ENCODE results near the gene GPC5. TPM values are rescaled to one million over a fixed set of nuclear protein-coding genes. Genes with fewer than 3 reads are reported as not detected.
"Not testable (repeated sequence)": the region's sequence is repeated elsewhere in the genome, so short reads cannot be mapped to it uniquely, and the experiment has no call there.

The GPC5 gene
- total and polyA plus RNA-seq, 2 donors (not counting 3 experiments of a cell fraction or from before 2014, with no cell fraction given), result 0.59 to 0.97 TPM

- no TSS peak for BruUV-seq (replicated peaks)
- H3K4me2 ChIP-seq (ENCODE audit: insufficient read depth, low read length), result no peak overlapping the region
- H3K9ac ChIP-seq (replicated peaks; ENCODE audit: extremely low read depth, insufficient read depth, low read length), result no peak overlapping the region
- no peak overlapping the region for H2AFZ ChIP-seq (ENCODE audit: low read depth, low read length)
- dilution Hi-C loops (cut with MboI; ENCODE audit: extremely low pct_ligation_motif_present, low sequenced_read_pairs), result no loop called here
- no peaks in the 10 kb centered on the region for H3K9me1 ChIP-seq (replicated peaks; ENCODE audit: control insufficient read depth, extremely low read depth, insufficient read depth, low read length)
- no peak overlapping the region for H3K27ac ChIP-seq (ENCODE audit: insufficient read depth, low read depth, low read length)
- ChIA-PET CTCF (no interaction called here), POLR2A (no interaction called here)
- H3K36me3 ChIP-seq (ENCODE audit: control insufficient read depth in 2 of 2, extremely low read depth in 1 of 2, insufficient read depth in 2 of 2, low read length in 2 of 2), result no peaks in the 10 kb centered on the region
- intact Hi-C loops (cut with micrococcal nuclease), result no loop called here
- H3K4me1 ChIP-seq (ENCODE audit: control insufficient read depth, extremely low read depth, insufficient read depth, low read length), result no peaks in the 10 kb centered on the region
- DNase-seq (ENCODE audit: low read depth, low spot score) (no peak), FAIRE-seq (no peak)
- H3K4me3 ChIP-seq (replicated peaks in 1 of 3; ENCODE audit: insufficient read depth in 1 of 3, low read depth in 1 of 3, low read length in 3 of 3), result no peak overlapping the region
- TF ChIP-seq EZH2 (IDR thresholded peaks at IDR 0.05; ENCODE audit: borderline replicate concordance, low read depth, low read length, severe bottlenecking) (no peak), FOS (IDR thresholded peaks at IDR 0.05; ENCODE audit: borderline replicate concordance, insufficient read depth, low read length) (no peak)
- H3K9me3 ChIP-seq (replicated peaks; ENCODE audit: control insufficient read depth, insufficient read depth, low read length), result peaks cover 3% of the 10 kb centered on the region
- no peaks in the 10 kb centered on the region for H3K79me2 ChIP-seq (ENCODE audit: control insufficient read depth, insufficient read depth, low read length)
- no peaks in the 10 kb centered on the region for H4K20me1 ChIP-seq (replicated peaks; ENCODE audit: control insufficient read depth, extremely low read depth, insufficient read depth, low read length)
- no peaks in the 10 kb centered on the region for H3K27me3 ChIP-seq (ENCODE audit: control insufficient read depth in 2 of 2, insufficient read depth in 2 of 2, low read length in 2 of 2)
Measured at GRCh38 chr13:91797567-91797966, 399.1 kb downstream of the GPC5 start.

- POLR2A ChIA-PET; H3K9ac ChIP-seq (replicated peaks; ENCODE audit: extremely low read depth, insufficient read depth, low read length); H3K27ac ChIP-seq (ENCODE audit: insufficient read depth, low read depth, low read length); intact Hi-C loops (cut with micrococcal nuclease); H3K4me2 ChIP-seq (ENCODE audit: insufficient read depth, low read length); BruUV-seq (replicated peaks); dilution Hi-C loops (cut with MboI; ENCODE audit: extremely low pct_ligation_motif_present, low sequenced_read_pairs); H2AFZ ChIP-seq (ENCODE audit: low read depth, low read length); H3K9me1 ChIP-seq (replicated peaks; ENCODE audit: control insufficient read depth, extremely low read depth, insufficient read depth, low read length); H3K4me1 ChIP-seq (ENCODE audit: control insufficient read depth, extremely low read depth, insufficient read depth, low read length); H3K27me3 ChIP-seq (ENCODE audit: control insufficient read depth in 2 of 2, insufficient read depth in 2 of 2, low read length in 2 of 2); H4K20me1 ChIP-seq (replicated peaks; ENCODE audit: control insufficient read depth, extremely low read depth, insufficient read depth, low read length); DNase-seq (ENCODE audit: low read depth, low spot score); CTCF ChIA-PET; H3K79me2 ChIP-seq (ENCODE audit: control insufficient read depth, insufficient read depth, low read length); H3K9me3 ChIP-seq (replicated peaks; ENCODE audit: control insufficient read depth, insufficient read depth, low read length); H3K4me3 ChIP-seq (replicated peaks in 1 of 3; ENCODE audit: insufficient read depth in 1 of 3, low read depth in 1 of 3, low read length in 3 of 3); H3K36me3 ChIP-seq (ENCODE audit: control insufficient read depth in 2 of 2, extremely low read depth in 1 of 2, insufficient read depth in 2 of 2, low read length in 2 of 2); FAIRE-seq: not testable (repeated sequence)
Measured at GRCh38 chr13:91798338-91798737, 399.9 kb downstream of the GPC5 start.

- H3K36me3 ChIP-seq (ENCODE audit: control insufficient read depth in 2 of 2, extremely low read depth in 1 of 2, insufficient read depth in 2 of 2, low read length in 2 of 2); H3K9me3 ChIP-seq (replicated peaks; ENCODE audit: control insufficient read depth, insufficient read depth, low read length); H2AFZ ChIP-seq (ENCODE audit: low read depth, low read length); FAIRE-seq; H3K9me1 ChIP-seq (replicated peaks; ENCODE audit: control insufficient read depth, extremely low read depth, insufficient read depth, low read length); BruUV-seq (replicated peaks); H3K9ac ChIP-seq (replicated peaks; ENCODE audit: extremely low read depth, insufficient read depth, low read length); H3K4me2 ChIP-seq (ENCODE audit: insufficient read depth, low read length); H3K4me3 ChIP-seq (replicated peaks in 1 of 3; ENCODE audit: insufficient read depth in 1 of 3, low read depth in 1 of 3, low read length in 3 of 3); intact Hi-C loops (cut with micrococcal nuclease); H3K79me2 ChIP-seq (ENCODE audit: control insufficient read depth, insufficient read depth, low read length); DNase-seq (ENCODE audit: low read depth, low spot score); H3K27me3 ChIP-seq (ENCODE audit: control insufficient read depth in 2 of 2, insufficient read depth in 2 of 2, low read length in 2 of 2); dilution Hi-C loops (cut with MboI; ENCODE audit: extremely low pct_ligation_motif_present, low sequenced_read_pairs); H3K27ac ChIP-seq (ENCODE audit: insufficient read depth, low read depth, low read length); H3K4me1 ChIP-seq (ENCODE audit: control insufficient read depth, extremely low read depth, insufficient read depth, low read length); H4K20me1 ChIP-seq (replicated peaks; ENCODE audit: control insufficient read depth, extremely low read depth, insufficient read depth, low read length); CTCF ChIA-PET: not testable (repeated sequence)
- POLR2A ChIA-PET, result interaction anchor here (0.7 kb wide), 1 partner anchor 1634 kb away, joined by 4 read pairs; no protein-coding TSS in a partner anchor
Measured at GRCh38 chr13:91801772-91802171, 403.4 kb downstream of the GPC5 start.

Measured in endothelial cell of umbilical vein (primary cell).